DMS53 (cell line): ENCODE results near the gene C2CD2.
"Not testable (repeated sequence)": the region's sequence is repeated elsewhere in the genome, so short reads cannot be mapped to it uniquely, and the experiment has no call there.

Experiments used
- DNase-seq: peaks from one replicate; lab custom pipeline; 2025; lab: John Stamatoyannopoulos, UW

The C2CD2 gene

DNA sequence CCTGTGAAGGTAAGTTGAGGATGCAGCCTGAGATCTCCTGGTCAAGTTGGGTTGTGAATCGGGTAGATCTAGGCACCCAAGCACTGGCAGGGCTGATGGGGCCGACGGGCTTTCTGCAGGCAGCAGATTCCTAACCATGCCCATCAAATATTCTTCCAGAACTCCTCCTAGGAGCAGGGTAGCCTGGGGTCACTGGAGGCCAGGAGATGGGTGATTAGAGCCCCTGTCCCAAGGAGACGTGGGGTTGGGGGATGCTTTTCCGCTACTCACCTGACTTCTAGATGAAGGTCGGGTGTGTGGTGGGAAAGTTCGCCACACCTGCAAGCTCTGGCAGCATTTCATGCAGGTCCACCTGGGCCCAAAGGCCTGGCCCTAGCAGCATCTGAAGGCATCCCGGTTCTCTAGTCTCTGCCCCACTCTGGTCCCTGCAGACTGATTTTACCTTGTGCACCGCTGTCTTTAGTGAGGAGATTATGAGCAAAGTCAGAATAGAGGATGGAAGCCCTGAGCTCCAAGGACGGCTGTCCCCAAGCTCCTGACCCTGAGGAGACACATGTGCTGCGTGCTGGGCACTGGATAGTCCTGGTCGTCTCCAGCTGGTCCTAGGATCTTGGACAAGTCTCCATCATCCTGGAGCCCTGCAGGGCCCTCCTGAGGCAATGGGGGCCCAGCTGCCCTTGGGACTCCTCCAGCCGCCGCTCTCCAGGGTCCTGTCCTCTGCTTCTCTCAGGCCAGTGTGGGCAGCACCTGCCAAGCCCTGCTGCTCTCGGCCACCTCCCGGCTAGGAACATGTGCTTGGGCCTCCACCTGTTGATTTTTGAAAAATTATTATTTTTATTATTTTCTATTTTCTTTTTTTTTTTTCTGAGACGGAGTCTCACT lies 21.8 kb upstream of the C2CD2 start:
- no peak for DNase-seq

DNA sequence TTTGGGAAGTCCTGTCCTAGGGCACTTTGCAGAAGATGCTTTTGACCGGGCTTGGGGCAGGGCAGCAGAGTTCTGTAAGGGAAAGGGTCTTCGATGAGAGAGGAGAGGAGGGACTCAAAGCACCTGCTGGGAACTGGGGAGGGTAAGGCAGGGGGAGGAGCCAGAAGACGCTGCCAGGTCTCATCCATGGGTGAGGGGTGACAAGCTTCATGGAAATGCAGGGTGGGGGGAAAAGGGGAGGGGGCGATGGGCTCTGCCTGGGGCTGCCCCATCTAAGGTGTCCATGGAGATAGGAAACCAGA lies 20.9 kb upstream of the C2CD2 start:
- no peak for DNase-seq

DNA sequence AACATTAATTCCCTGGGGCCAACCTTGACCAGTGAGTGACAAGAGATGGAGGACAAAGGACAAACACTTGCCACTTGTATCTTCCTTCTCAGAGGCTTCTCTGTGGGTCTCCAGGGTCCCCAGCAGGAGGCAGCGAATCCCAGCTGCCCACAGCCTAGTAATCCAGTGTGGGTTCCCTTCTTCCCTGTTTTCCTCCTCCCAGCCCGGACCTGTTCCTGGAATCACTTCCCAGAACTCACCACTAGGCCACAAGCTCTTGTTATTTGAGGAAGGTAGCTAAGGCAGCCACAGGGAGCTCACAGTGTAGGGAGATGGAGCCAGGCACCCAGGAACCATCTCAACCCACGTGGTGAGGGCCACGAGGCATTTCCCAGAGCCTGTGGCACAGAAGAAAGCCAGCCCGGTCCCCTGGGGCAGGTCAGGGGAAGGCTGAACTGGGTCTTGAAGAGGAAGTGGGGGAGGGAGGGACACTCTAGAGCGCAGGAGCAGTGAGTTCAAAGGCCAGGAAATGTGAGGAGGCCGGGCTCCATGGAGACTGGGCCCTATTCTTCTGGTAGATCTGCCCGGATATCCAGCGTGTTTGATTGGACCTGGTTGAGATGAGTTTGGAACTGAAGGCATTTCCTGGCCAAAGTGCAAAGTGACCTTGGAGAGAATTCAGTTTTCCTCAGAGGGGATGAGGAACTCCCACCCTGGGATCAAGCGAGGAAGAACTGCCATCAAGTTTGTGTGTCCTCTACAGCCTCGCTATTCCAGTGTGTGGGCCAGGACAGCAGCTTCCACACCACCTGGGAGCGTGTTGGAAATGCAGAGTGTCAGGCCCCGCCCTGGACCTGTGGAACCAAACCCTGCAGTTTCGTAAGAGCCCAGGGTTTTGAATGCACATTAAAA lies 20.3 kb upstream of the C2CD2 start:
- DNase-seq, result peak; percentile 37

DNA sequence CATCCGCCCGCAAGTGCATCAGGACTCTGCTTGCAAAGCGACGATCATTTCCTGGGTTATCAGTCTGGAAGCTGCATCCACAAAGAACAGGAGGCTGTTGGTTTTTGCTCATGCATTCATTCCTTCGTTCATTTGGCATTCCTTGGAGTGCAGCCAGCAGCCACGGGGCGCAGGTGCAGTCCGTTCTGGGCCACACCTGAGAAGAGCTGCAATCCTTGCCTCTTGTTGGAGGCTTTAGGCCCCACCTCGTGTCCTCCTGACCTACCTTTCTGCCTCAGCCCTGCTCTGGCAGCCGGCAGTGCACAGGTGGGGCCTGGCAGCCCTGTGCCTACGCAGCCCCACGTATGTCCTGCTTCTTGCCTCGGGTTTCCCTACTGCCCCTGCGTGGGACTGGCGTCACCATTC lies 19.6 kb upstream of the C2CD2 start:
- DNase-seq, result no peak

DNA sequence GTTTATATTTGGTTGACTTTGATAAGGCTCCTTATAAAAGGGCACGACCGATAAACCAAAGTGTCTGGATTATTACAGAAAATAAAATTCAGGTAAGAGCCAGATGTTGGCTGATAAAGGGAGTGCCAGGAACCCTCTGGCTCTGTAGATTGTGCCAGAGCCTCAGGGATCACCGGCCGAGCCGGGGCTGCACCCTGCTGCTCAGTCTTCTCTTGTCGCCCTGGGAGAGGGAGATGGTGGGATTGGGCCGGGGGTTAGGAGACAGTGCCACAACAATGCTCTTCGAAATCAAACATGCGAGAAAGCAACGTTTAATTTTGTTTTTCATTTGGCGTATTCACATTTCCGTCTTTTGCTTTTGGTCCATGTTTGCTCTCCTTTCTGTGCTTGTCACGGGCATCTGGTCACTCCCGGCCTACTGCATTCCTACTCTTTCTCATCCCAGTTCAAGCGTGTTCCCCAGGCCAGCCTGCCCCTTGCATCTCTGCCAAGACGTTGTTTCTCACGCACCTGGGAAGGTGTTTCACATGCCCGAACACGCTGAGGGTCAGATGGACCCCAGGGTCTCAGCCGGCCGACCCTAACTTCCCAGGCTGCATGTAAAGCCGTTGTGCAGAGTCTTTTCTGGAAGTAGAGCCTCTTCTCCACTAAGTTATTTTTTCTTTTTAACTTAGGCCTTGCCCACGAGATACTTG lies 18.8 kb upstream of the C2CD2 start:
- no peak for DNase-seq

DNA sequence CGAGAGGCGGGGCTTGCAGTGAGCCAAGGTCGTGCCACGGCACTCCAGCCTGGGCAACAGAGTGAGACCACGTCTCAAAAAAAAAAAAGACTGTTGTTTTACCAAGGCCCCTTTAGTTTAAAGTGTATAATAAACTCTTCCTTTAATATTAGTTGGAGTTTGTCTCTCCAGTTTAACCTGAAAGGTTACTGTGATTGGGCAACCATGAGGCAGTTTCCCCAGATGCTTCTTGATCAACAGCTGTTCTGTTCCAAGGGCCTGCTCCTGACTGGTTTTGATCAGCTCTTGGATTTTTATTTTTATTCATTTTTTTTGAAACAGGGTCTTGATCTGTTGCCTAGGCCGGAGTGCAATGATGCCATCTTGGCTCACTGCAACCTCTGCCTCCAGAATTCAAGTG lies 18.1 kb upstream of the C2CD2 start:
- no peak for DNase-seq

DNA sequence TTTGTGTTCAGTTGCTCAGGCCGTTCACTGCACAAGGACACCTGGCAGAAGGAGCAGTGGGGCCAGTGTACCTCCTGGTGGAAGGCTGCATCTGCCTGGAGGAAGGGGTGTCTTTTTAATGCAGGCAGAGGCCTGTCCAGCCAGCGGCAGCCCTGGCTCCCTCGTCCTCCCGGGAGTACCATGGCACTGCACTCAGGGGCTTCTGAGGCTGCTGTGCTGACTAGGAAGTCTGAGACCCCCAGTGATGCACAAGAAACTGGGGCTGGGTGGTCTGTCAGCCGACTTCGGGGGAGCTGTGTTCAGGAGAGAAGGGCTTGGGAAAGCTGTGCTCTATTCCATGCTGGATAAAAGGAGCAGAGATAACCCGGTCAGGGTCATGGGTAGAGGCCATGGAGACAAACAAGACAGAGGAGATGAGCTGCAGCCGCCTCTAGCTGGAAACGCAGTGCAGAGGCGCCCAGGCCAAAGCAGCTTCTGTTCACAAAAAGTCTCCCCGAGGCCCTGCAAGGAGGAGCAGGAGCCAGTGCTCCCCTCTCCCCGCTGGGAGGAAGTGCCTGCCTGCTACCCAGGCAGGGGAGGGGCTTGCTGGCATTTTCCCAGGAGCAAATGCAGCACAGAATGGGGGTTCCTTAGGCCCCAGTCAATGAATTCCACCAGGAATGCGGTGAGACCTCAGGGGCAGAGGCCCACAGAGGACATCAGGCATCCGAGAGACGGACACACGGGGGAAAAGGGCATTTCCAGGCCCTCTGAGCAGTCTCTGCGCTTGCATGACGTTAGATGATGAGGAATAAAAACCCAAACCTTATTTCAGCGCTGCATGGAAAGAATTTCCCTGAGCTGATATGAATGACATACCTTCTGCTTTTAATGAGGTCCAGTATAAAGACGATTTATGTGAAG lies 17.2 kb upstream of the C2CD2 start:
- DNase-seq, result no peak

DNA sequence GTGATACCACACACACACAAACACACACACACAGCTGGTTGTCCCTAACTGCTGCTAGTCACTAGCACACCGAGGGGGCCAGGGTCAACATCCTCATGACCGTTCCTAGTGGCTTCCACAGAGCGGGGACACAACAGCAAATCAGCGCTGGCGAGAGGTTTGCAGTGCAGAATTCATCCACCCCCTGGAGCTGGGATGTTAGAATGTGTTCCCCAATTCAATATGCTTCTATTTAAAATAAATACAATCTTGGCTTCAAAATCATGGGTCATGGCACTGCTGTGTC lies 16.2 kb upstream of the C2CD2 start:
- DNase-seq, result no peak

DNA sequence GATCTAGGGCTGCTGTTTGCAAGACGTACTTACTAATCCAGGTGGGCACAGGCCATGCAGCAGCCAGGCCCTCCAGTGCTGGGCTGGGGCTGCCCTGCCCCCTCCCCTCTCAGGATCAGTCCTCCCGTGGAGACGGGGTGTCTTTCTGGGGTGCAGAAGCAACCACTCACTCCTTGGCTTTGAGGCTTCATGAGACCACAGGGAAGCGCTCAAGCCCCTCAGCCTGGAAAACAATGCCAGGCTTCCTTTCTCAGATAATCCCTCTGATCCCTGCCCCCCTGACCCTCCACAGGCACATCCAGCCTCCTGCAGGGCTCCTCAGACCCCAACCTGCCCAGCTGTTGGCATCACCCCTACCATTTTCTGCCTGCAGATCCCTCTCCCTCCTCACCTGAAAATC lies 13.9 kb upstream of the C2CD2 start:
- DNase-seq, result no peak

DNA sequence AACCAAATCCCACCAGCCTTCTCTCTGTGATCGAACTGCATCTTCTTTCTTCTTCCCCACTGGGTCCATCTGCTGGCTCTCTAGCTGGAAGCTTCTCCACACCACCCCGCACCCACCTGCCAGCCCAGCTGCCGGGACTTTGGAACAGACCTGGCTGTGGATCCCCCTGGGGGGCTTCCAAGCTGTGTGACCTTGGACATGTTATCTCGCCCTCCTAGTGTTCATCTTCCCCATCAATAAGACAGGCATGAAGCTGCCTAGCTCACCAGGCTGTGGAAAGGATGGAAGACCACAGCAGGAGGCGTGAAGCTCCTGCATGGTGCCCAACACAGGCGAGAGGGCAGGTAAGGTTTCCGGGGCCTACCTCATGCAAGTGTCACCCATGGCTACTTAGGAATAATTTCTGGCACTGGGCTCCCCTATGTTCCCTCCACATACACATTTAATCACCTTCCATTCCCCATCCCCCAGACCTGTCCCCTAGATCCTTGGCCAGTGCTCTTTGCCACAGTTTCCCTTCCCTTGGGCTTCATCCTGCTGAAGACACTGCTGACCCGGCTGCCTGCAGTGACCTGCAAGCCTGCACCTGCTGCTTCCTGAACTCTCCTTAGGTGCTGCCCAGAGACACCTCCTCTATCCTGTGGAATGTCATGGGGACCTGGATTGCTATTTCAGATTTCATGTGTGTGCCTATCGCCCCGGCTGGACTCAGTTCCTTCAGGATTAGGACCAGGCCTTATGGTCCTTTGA lies 13.2 kb upstream of the C2CD2 start:
- DNase-seq, result no peak

DNA sequence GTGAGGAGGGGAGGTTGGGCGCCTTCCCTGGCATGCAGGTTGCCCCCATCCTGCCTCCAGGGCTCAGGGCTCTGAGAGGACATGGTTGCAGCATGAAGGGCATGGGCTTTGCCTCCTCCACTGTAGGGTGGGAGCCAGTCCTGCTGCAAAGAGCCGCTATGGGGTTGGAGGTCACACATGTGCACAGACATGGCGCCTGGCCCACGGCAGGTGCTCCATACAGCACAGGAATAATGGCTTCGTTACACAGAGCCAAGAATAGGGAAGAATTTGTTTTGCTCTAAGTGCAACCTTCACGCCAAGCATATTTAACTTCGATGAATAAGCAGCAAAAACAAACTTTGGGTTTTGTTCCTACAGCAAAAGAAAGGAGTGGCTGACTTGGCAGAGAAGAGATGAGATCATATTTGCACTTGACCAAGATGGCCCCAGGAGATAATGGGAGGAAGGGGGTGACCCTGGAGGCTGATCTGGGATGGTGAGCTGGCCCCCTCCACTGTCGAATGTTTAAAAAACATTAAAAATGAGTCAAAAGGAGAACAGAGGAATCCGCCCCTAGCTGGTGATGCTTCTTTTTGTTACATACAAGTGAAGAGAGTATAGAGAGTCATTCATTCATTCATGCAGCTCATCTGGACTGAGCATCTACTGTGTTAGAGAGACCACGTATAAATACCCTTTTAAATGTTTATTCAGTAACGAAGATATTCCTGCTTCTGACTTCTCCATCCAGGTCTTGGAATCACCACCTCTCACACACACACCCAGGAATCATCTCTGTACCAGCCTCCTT lies 12.4 kb upstream of the C2CD2 start:
- DNase-seq, result no peak

DNA sequence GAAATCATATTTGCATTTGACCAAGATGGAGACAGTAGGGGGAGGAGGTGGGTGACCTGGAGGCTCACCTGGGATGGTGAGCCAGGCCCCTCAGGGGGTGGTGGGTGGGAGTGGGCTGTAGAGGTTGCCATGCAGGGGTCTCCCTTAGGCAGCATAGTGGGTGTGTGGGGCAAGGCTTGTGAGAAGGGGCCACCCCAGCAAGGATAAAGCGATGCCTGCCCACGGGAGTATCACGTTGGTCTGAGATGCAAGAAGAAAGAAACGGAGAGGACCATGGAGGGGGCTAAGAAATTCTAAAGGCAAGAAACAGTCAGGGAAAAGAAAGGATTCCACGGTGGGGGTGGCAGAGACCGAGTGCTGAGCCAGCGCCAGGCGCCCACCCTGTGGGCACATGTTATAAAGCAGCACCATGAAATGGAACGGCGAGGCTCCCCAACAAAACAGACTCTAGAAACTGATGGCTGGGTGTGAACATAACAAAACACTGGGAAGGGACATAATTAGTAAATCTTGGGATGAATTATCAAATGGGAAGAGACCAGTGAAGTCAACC lies 11.7 kb upstream of the C2CD2 start:
- no peak for DNase-seq

DNA sequence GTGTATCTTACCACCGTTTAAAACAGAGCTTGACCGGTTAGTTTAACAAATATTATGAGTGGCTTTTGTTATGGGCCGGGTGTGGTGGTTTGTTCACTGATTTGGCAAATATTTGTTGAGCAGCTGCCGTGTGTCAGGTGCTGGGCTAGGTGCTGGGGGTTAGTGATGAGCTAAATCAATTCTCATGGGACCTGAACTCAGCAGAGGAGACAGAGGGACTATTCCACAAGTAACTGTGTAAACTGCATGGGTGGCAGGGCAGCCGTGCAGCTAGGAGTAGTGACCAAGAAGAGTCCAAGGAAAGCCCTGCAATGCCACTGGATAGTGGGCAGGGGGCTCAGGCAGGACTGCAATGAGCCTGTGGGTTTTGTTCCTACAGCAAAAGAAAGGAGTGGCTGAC lies 11.2 kb upstream of the C2CD2 start:
- peak; percentile 66 for DNase-seq

DNA sequence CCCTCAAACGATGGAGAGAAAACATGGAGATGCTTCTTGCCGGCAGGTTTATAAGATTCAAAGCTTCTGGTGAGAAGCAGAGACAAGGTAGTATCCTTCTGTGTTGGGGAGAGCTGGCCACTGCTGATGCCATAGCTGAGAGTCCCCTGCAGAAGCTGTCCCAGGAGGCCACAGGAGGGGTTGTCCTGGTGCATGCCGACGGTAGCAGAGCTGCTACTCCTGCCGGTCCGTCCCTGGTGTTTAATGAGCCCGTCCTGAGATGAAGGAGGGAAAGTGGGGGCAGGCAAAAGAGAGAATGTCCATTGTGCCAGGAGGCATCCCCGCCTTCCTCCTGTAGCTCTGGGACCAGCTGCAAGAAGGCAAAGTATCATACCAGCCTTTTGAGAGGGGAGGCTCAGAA lies 10.4 kb upstream of the C2CD2 start:
- DNase-seq, result no peak

DNA sequence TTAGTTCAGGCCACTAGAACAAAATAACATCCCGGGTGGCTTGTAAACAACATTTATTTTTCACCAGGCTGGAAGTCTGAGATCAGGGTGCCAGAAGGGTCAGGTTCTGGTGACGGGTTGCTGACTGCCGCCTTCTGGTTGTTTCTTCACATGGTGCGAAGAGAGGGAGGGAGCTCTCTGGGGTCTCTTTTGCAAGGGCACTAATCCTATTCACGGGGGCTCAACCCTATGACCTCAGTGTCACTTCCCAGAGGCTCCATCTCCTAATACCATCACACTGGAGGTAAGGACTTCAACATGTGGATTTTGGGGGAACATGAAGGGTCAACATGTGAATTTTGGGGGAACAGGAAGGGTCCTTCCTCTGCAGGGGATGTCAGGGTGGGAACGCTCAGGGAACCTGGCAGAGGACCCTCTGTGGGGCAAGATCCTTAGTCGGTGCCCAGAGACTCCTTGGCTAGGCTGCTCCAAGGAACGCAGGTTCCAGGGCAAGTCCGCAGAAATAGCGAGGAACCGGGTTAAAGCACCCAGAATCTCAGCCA lies 8.7 kb upstream of the C2CD2 start:
- no peak for DNase-seq

DNA sequence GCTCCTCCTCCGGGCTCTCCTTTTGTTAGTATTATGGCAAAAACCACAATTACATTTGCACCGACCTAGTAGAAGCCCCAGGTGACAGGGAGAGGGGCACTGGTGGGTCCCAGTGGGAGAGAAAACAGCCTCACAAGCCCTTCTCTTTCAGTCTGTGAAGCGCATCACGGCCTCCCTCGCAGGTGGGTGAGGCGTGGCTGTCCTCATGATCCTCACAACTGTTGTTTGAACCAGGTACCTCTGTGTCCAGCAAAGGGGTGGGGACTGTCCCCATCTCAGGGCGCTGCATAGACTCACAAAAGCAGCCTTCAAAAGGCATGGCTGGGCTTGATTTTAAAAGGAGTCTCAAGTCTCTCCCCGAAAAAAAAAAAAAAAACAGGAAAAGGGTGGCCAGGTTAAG lies 7.9 kb upstream of the C2CD2 start:
- no peak for DNase-seq

DNA sequence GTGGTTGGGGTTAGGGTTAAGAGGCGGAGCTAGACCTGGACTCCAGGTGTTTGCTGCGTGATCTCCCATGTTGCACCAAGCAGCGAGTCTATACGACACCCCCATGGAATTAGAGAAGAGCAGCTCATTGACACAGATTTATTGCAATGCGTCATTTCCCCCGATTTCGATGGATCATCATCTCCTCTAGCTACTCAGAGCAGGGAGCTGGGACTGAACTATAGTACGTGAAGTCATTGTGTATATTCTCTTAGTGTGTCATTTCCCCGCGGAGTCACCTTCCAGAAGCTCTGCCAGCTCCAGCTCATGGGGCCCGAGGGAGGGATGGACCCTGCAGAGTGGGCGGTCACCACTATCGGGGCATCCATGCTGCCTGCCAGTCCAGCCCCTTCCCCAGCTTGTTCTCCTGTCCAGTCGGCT lies 7.5 kb upstream of the C2CD2 start:
- DNase-seq, result no peak

DNA sequence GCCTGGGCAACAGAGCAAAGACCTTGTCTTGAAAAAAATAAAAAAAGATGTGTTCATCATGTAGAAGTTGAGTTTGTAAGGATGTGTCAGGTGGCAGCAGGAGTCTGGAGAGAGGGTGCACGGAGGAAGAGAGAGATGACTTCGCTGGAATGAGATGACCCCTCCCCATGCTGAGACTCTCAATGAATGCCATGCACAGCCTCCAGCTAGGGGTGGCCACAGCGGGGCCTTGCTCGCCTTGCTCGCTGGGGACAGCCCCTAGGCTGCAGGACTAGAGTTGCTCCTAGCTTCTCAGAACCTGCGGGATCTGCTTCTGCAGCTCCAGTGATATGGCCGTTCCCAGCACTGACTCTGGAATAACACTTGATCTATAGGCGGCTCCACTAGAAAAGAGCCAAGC lies 6.6 kb upstream of the C2CD2 start:
- no peak for DNase-seq

DNA sequence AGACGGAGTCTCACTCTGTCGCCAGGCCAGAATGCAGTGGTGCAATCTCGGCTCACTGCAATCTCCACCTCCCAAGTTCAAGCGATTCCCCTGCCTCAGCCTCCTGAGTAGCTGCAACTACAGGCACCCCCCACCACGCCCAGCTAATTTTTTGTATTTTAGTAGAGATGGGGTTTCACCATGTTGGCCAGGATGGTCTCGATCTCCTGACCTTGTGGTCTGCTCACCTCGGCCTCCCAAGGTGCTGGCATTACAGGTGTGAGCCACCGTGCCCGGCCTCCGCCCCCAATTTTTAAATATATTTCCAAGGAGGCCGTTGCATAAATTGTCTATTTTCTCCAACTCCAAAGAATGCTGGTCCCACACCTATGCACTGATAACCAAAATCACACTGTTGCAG lies 5.9 kb upstream of the C2CD2 start:
- DNase-seq, result not testable (repeated sequence)
